Activated CD8-positive, alpha-beta memory T cell treated with anti-CD3 and anti-CD28 coated beads for 36 hours (primary cell): ENCODE data around the gene HYDIN. TPM values are rescaled to one million over a fixed set of nuclear protein-coding genes. Genes with fewer than 3 reads are reported as not detected.

ENCODE experiments used
- CTCF ChIA-PET: fragments of 350-600 bp; sonication (Branson Sonifier 250); formaldehyde crosslinking; loops from one replicate; lab custom pipeline; 2021; ENCODE audit warnings: antibody characterized with exemption; lab: Charles Lee
- POLR2A ChIA-PET: fragments of 350-600 bp; sonication (Branson Sonifier 250); formaldehyde crosslinking; loops from one replicate; lab custom pipeline; 2021; ENCODE audit warnings: antibody characterized with exemption; lab: Charles Lee
- total RNA-seq, 2 experiments: library from RNA; stranded (reverse); gene quantifications; one replicate each; pipeline ENCODE4 v1.2.3, GENCODE V29; 2021

The HYDIN gene
- not detected for total RNA-seq

DNA sequence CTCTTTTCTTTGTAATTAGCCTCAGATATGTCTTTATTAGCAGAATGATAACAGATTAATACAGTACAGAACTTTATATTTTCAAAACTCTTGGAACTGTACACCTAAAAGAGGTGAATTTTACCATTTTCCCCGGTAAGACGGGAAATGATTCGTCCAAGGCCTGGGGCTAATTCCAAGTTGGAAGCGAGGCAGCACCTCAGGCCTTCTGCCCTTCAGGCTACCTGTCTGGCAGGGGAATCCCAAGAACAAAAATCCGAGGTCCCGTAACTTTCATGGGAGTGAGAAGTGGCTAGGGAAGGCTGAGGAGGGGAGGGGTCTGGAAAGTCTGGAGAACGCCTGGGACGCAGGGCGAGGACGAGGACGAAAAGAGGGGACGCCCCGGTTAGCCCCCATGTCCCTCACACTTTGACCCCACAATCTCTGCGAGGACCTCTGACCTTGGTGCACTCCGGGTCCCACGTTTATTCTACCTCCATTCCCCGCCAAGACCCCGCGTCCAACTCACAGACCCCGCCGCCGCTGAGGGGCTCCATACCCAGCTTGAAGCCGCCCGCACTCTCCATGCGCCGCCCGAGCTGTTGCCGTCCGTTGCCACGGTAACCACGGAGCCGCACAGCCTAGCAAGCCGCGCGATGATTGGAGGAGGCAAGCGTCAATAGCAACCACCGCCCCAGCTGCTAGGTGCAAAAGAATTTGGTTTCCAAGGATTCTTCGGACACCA, at the start of gene HYDIN:
TSS of gene HYDIN (minus strand) at position 601 of the 724 bp plus-strand sequence. CDS start 43,827 bp downstream, outside the sequence.
- ChIA-PET POLR2A (no interaction called here), CTCF (no interaction called here)

DNA sequence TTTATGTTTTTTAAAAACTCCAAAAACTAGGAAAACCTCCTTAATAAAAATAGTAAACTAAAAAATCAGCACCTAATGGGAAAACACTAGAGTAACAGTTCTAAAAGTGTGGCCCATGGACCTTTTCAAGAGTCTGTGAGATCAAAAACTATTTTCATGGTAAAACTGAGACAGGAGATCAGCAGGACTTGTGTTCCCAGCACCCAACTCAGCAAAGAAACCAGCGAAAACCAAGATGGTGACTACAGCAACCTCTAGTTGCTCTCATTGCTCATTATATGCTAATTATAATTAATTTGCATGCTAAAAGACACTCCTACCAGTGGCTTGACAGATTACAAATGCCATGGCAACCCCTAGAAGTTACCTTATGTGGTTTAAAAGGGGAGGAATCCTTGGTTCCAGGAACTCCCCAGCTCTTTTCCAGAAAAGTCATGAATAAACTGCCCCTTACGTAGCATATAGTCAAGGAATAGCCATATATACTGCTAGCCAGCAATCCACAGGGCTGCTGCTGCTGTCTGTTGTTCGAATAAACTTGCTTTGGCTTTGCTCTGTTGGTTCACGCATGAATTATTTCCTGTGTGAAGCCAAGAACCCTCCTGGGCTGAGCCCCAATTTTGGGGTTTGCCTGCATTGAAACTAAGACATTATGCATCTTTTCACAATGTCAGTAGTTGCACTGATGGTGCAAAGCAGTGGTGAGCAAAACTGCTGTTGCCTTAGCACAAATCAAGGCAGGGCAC, 46.2 kb upstream of the HYDIN start:
- CTCF ChIA-PET = no interaction called here

DNA sequence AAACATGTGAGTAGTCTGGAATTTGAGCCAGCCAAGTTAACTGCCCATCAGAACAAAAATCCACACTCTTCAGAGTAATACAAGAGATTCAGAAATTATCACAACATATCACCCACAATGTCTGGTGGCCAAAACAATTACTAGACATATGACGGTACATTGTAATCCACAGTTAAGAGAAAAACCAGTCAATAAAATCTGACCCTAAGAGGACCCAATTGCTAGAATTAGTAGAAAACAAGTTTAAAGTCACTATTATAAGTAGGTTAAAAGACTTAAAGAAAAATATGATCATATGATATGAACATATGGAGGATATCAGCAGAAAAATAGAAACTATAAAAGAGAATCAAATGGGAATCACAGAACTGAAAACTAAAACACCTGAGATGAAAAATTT, 42.9 kb upstream of the HYDIN start:
- POLR2A ChIA-PET = no interaction called here
- CTCF ChIA-PET = no interaction called here

More for the DNA sequence above, 46.2 kb upstream of the HYDIN start:
- POLR2A ChIA-PET = no interaction called here

DNA sequence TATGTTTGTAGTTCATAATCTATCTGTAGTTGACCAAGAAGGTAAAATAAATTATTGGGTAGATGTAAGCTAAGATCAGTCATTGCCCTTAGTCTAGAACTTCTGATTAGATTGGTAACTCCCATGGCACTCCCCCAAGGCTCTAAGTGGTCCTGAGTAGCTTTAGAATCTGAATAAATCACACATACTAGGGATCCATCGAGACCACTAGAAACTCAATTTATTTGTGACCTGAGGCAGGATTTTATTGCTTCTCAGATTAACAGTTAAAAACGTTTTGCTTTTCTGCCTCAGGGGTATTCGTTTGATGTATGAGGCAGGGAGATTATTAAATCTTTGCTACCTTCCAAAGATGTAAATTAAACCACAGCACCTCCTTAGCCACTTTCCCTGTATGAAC, 33.8 kb upstream of the HYDIN start:
- POLR2A ChIA-PET = no interaction called here
- CTCF ChIA-PET = no interaction called here

- CTCF ChIA-PET = no interaction called here
- POLR2A ChIA-PET = no interaction called here
Measured at GRCh38 chr16:71263582-71263981, 33.1 kb upstream of the HYDIN start.

- CTCF ChIA-PET = interaction anchor here (0.9 kb wide), 1 partner anchor 12 kb away, joined by 3 read pairs; no protein-coding TSS in a partner anchor
- POLR2A ChIA-PET = no interaction called here
Measured at GRCh38 chr16:71262391-71262790, 31.9 kb upstream of the HYDIN start.

- ChIA-PET CTCF (no interaction called here), POLR2A (no interaction called here)
Measured at GRCh38 chr16:71260995-71261394, 30.5 kb upstream of the HYDIN start.

DNA sequence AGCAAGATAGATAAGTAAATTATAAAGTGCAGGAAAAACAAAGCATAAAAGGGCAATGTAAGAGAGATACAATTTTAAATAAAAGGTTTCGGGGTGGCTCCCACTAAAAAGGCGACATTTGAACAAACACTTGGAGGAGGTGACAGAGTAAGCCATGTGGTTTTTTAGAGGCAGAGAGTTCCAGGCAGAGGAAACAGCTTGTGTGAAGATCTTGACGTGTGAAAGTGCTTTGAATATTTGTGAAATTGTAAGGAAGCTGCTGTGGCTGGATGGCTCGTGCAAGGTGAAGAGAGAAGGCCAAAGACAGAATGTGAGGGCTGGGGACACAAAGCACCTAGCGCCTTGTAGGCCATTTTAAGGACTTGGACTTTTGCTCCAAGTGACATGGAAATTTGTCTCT, 28.6 kb upstream of the HYDIN start:
- CTCF ChIA-PET = no interaction called here
- POLR2A ChIA-PET = no interaction called here

- ChIA-PET CTCF (no interaction called here), POLR2A (no interaction called here)
Measured at GRCh38 chr16:71258372-71258771, 27.9 kb upstream of the HYDIN start.

GRCh38 chr16:71257768-71258167, 27.2 kb upstream of the HYDIN start:
- CTCF ChIA-PET = no interaction called here

GRCh38 chr16:71255721-71256120, 25.2 kb upstream of the HYDIN start:
- ChIA-PET POLR2A (no interaction called here), CTCF (no interaction called here)

More at GRCh38 chr16:71257768-71258167, 27.2 kb upstream of the HYDIN start:
- POLR2A ChIA-PET = no interaction called here

GRCh38 chr16:71254832-71255525, 24.5 kb upstream of the HYDIN start:
- CTCF ChIA-PET = no interaction called here
- POLR2A ChIA-PET = no interaction called here

GRCh38 chr16:71250461-71251235, 20.1 kb upstream of the HYDIN start:
- ChIA-PET POLR2A (no interaction called here), CTCF (interaction anchor here (0.5 kb wide), 1 partner anchor 12 kb away, joined by 3 read pairs; no protein-coding TSS in a partner anchor)

DNA sequence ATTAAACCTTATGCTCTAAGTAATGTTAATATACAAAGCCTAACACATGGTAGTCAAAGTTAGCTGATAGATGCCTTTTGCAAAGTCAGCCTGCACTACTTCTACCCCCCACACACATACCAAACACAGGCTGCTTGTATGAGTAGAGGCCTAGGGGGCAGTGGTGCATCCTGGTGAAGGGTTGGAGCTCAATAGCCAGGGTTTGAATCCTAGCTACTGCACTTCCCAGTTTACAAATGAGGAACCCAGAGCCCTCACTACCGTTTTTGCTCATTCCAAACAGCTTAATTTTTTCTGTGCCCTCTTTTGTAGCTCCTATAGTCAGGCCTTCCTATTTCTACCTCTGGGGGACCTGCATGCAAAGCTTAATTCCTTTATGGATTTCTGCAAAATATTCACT, 18.9 kb upstream of the HYDIN start:
- ChIA-PET POLR2A (no interaction called here), CTCF (interaction anchor here (0.8 kb wide), 1 partner anchor 10 kb away, joined by 3 read pairs; no protein-coding TSS in a partner anchor)

DNA sequence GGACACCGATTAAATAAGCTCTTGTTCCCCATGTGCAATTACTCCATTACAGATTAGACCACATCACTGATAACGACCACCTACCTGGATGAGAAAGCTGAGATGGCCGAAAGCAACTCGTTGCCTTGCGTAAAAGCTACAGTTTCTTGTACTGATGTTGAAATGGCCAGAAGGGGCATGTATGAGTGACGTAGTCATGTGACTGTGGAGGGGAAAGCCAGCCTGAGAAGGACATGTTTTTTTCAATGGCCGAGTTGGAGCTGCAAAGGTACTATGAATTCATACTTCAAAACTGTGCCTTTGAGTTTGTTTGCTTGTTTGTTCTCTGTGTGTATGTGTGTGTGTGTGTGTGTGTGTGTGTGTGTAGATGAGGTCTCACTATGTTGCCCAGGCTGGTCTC, 17.0 kb upstream of the HYDIN start:
- CTCF ChIA-PET = no interaction called here
- POLR2A ChIA-PET = no interaction called here

GRCh38 chr16:71246309-71246708, 15.8 kb upstream of the HYDIN start:
- ChIA-PET CTCF (no interaction called here), POLR2A (no interaction called here)

- ChIA-PET CTCF (no interaction called here), POLR2A (no interaction called here)
Measured at GRCh38 chr16:71244521-71244920, 14.0 kb upstream of the HYDIN start.

GRCh38 chr16:71242601-71243000, 12.1 kb upstream of the HYDIN start:
- ChIA-PET POLR2A (no interaction called here), CTCF (no interaction called here)

DNA sequence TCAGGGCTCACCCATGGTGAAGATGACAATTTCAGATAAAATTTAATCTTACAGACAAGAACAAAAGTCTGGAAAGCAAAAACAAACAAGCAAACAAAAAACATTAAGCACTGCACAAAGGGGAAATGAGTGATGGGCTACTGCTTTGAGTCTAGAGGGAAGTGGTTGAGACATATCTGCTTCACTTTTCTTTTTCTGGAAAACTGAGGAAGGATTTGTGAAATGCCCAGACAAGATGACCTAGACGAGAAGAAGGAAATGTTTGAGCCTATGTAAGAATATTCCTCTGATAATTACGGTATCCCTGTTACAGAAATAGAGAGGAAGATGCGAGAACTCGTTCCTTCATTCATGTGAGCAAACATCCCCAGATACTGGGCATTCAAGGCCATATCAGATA, 11.5 kb upstream of the HYDIN start:
- POLR2A ChIA-PET = no interaction called here

DNA sequence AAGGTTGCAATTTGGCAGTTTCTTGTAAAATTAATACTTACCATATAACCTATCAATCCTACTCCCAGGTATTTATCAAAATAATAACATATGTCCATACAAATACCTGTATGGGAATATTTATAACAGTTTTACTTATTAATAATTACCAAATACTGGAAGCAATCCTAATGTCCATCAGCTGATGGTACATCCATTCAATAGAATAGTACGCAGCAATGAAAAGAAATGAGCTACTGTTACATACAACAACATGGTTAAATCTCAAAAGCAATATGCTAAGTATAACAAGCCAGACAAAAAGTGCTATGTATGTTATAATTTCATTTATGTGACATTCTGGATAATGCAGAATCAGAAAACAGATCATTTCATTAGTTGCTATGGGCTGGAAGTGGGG, 1.2 kb downstream of the HYDIN start:
- CTCF ChIA-PET = no interaction called here

More for the DNA sequence above, 11.5 kb upstream of the HYDIN start:
- CTCF ChIA-PET = no interaction called here

More for the DNA sequence above, 1.2 kb downstream of the HYDIN start:
- POLR2A ChIA-PET = no interaction called here
